ENCODE measurements around the gene MYH14. TPM values are rescaled to one million over a fixed set of nuclear protein-coding genes. Genes with fewer than 3 reads are reported as not detected.

Gene MYH14
- total RNA-seq, 4 donors from 2014 or later: 103 to 174 (median 141) TPM

DNA sequence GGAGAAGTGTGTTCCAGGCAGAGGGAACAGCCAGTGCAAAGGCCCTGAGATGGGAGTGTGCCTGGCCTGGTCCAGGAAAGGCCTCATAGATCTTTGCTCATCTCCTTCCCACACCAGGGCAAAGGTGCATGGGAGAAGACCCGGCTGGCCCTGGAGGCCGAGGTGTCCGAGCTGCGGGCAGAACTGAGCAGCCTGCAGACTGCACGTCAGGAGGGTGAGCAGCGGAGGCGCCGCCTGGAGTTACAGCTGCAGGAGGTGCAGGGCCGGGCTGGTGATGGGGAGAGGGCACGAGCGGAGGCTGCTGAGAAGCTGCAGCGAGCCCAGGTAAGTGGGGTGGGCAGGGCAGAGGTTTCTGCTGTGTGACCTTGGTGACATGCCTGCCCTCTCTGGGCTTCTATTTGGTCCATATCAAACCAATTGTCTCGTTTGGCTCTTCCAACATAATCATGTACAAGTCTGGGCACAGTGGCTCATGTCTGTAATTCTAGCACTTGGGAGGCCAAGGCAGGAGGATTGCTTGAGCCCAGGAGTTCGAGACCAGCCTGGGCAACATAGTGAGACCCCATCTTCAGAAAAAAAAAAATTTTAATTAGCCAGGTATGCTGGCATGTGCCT is 74.7 kb downstream of the MYH14 start:
- in situ Hi-C loops (cut with MboI; ENCODE audit: low sequenced_read_pairs in 4 of 4) (no loop called here), intact Hi-C loops (cut with DNase I; ENCODE audit: low total_unique reads) (no loop called here)
- TF ChIP-seq CTCF (IDR thresholded peaks at IDR 0.05 in 4 of 5, conservative IDR thresholded peaks at IDR 0.05 in 1 of 5): no peak
- Histone ChIP-seq H3K9me3 (no peaks in the 10 kb centered on the region), H3K4me1 (no peaks in the 10 kb centered on the region), H3K27me3 (no peaks in the 10 kb centered on the region), H3K36me3 (peaks cover 0 to 70% of the 10 kb centered on the region in 2 donors), H3K4me3 (no peak overlapping the region), H3K27ac (no peak overlapping the region)
- DNase-seq: no peak
- ATAC-seq: no peak

- Histone ChIP-seq H3K4me3 (no peak overlapping the region), H3K9me3 (peaks cover 0 to 2% (median 0%) of the 10 kb centered on the region in 3 donors), H3K4me1 (no peaks in the 10 kb centered on the region), H3K36me3 (peaks cover 0 to 86% of the 10 kb centered on the region in 2 donors), H3K27me3 (no peaks in the 10 kb centered on the region), H3K27ac (no peak overlapping the region)
- in situ Hi-C loops (cut with MboI; ENCODE audit: low sequenced_read_pairs in 4 of 4): no loop called here
- no peak for DNase-seq
- no peak for TF ChIP-seq CTCF (IDR thresholded peaks at IDR 0.05 in 4 of 5, conservative IDR thresholded peaks at IDR 0.05 in 1 of 5)
- TF ChIP-seq POLR2A (IDR thresholded peaks at IDR 0.05): no peak
- ATAC-seq: no peak
- intact Hi-C loops (cut with DNase I; ENCODE audit: low total_unique reads): no loop called here
Observed at GRCh38 chr19:50280074-50280473, 76.7 kb downstream of the MYH14 start.

- no peak overlapping the region for H3K4me3 ChIP-seq
- no peaks in the 10 kb centered on the region for H3K4me1 ChIP-seq
- peaks cover 0 to 7% (median 0%) of the 10 kb centered on the region in 3 donors for H3K9me3 ChIP-seq
- in situ Hi-C loops (cut with MboI; ENCODE audit: low sequenced_read_pairs in 4 of 4): no loop called here
- ATAC-seq: no peak
- no peak overlapping the region for H3K27ac ChIP-seq
- intact Hi-C loops (cut with DNase I; ENCODE audit: low total_unique reads): no loop called here
- no peaks in the 10 kb centered on the region for H3K27me3 ChIP-seq
- peaks cover 0 to 86% of the 10 kb centered on the region in 2 donors for H3K36me3 ChIP-seq
- no peak for DNase-seq
- TF ChIP-seq CTCF (IDR thresholded peaks at IDR 0.05 in 4 of 5, conservative IDR thresholded peaks at IDR 0.05 in 1 of 5): no peak
- TF ChIP-seq POLR2A (IDR thresholded peaks at IDR 0.05): no peak
Observed at GRCh38 chr19:50280983-50281382, 77.6 kb downstream of the MYH14 start.

DNA sequence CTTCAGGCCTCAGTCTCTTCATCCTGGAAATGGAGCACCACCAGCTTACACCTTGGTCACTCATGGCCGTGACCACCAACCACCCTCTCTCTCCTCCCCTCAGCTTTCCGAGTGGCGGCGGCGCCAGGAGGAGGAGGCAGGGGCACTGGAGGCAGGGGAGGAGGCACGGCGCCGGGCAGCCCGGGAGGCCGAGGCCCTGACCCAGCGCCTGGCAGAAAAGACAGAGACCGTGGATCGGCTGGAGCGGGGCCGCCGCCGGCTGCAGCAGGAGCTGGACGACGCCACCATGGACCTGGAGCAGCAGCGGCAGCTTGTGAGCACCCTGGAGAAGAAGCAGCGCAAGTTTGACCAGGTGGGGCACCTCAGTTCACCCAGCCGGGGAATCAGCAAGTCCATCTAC is 78.1 kb downstream of the MYH14 start:
- TF ChIP-seq POLR2A (IDR thresholded peaks at IDR 0.05): no peak
- TF ChIP-seq CTCF (IDR thresholded peaks at IDR 0.05 in 4 of 5, conservative IDR thresholded peaks at IDR 0.05 in 1 of 5): no peak
- intact Hi-C loops (cut with DNase I; ENCODE audit: low total_unique reads): no loop called here
- peaks cover 3 to 86% of the 10 kb centered on the region in 2 donors for H3K36me3 ChIP-seq

GRCh38 chr19:50285833-50286232 is 82.4 kb downstream of the MYH14 start:
- in situ Hi-C loops (cut with MboI; ENCODE audit: low sequenced_read_pairs in 4 of 4): no loop called here
- TF ChIP-seq POLR2A (IDR thresholded peaks at IDR 0.05) (no peak), CTCF (IDR thresholded peaks at IDR 0.05 in 4 of 5, conservative IDR thresholded peaks at IDR 0.05 in 1 of 5) (no peak)
- Histone ChIP-seq H3K4me1 (no peaks in the 10 kb centered on the region), H3K4me3 (no peak overlapping the region), H3K27ac (no peak overlapping the region), H3K27me3 (no peaks in the 10 kb centered on the region), H3K36me3 (peaks cover 3 to 99% of the 10 kb centered on the region in 2 donors), H3K9me3 (peaks cover 0 to 7% (median 0%) of the 10 kb centered on the region in 3 donors)
- intact Hi-C loops (cut with DNase I; ENCODE audit: low total_unique reads): no loop called here
- DNase-seq (no peak), ATAC-seq (no peak)

More for the DNA sequence above, 78.1 kb downstream of the MYH14 start:
- DNase-seq (no peak), ATAC-seq (no peak)
- no peak overlapping the region for H3K27ac ChIP-seq
- H3K9me3 ChIP-seq: peaks cover 0 to 7% (median 0%) of the 10 kb centered on the region in 3 donors
- no peaks in the 10 kb centered on the region for H3K27me3 ChIP-seq
- in situ Hi-C loops (cut with MboI; ENCODE audit: low sequenced_read_pairs in 4 of 4): no loop called here
- no peak overlapping the region for H3K4me3 ChIP-seq
- H3K4me1 ChIP-seq: no peaks in the 10 kb centered on the region
